BJ (cell line): ENCODE results near the gene GPX7. TPM values are rescaled to one million over a fixed set of nuclear protein-coding genes. Genes with fewer than 3 reads are reported as not detected.

ENCODE experiments used
- CTCF ChIA-PET: fragments of 350-600 bp; formaldehyde crosslinking; extraction: SDS; loops from one replicate; lab custom pipeline; 2021; ENCODE audit warnings: antibody characterized with exemption, inconsistent platforms; lab: Yijun Ruan, JAX
- POLR2A ChIA-PET: fragments of 300-600 bp; sonication (Branson Sonifier 250); formaldehyde crosslinking; extraction: SDS; loops from one replicate; lab custom pipeline; 2021; ENCODE audit warnings: antibody characterized with exemption; lab: Charles Lee
- DNase-seq: peaks from one replicate; pipeline ENCODE4 v3.0.0-alpha.2; 2011; ENCODE audit warnings: low read depth
- H3K27me3 ChIP-seq: 2 replicates; pipeline ENCODE4 v1.6.0; 2011; ENCODE audit warnings: low read length; ENCODE audit not compliant: control insufficient read depth, insufficient read depth
- H3K36me3 ChIP-seq: 2 replicates; pipeline ENCODE4 v1.5.1; 2011; ENCODE audit warnings: low read length; ENCODE audit not compliant: control insufficient read depth, insufficient read depth
- H3K4me3 ChIP-seq: 2 replicates; pipeline ENCODE4 v1.5.1; 2011; ENCODE audit warnings: low read depth, mild to moderate bottlenecking, control low read depth, low read length
- CTCF ChIP-seq: IDR thresholded peaks from 2 replicates; pipeline ENCODE4 v1.5.1; 2011; ENCODE audit warnings: low read depth, mild to moderate bottlenecking, control low read depth, inconsistent platforms, low read length, moderate library complexity; ENCODE audit not compliant: insufficient read depth
- polyA minus RNA-seq: library from RNA; depleted of rRNA, polyadenylated mRNA; stranded (reverse); fragments of >200 nt; gene quantifications from 2 replicates; pipeline ENCODE4 v1.2.3, GENCODE V29; 2011; rRNA and poly(A)+ RNA removed
- polyA plus RNA-seq: library from polyadenylated mRNA; depleted of rRNA; stranded (reverse); fragments of >200 nt; gene quantifications from 2 replicates; pipeline ENCODE4 v1.2.3, GENCODE V29; 2011; rRNA removed

The GPX7 gene
- polyA plus RNA-seq (40.6 and 44.5 TPM in 2 replicates), polyA minus RNA-seq (14.2 and 28.9 TPM in 2 replicates)

- no peaks in the 10 kb centered on the region for H3K27me3 ChIP-seq
- POLR2A ChIA-PET, result no interaction called here
- peak within 1 kb of the TSS; percentile 36 for H3K4me3 ChIP-seq
- no peaks in the 10 kb centered on the region for H3K36me3 ChIP-seq
- DNase-seq, result no peak
- no peak for TF ChIP-seq CTCF
- CTCF ChIA-PET, result interaction anchor here (1.5 kb wide), 1 partner anchor 46 kb away, joined by 3 read pairs; no protein-coding TSS in a partner anchor
Measured at GRCh38 chr1:52601991-52602855, at the start of gene GPX7. TSS of gene GPX7 (plus strand) at chr1:52602371. CDS start at chr1:52602410, 39 bp downstream.

- CTCF ChIA-PET, result interaction anchor here (1.3 kb wide), 1 partner anchor 24 kb away, joined by 3 read pairs; no protein-coding TSS in a partner anchor
- Histone ChIP-seq H3K4me3 (peak within 1 kb of the TSS; percentile 96), H3K27me3 (no peaks in the 10 kb centered on the region), H3K36me3 (no peaks in the 10 kb centered on the region)
- no peak for DNase-seq
- TF ChIP-seq CTCF, result peak; percentile 16; the same call in 1 of the 2 replicates
- POLR2A ChIA-PET, result interaction anchor here (0.6 kb wide), 4 partner anchors 67 to 599 kb away, joined by 3 to 5 read pairs (median 4); partner anchors contain the start of genes CC2D1B, ORC1 and PRPF38A
Measured at GRCh38 chr1:52552505-52553361, 49.4 kb upstream of the GPX7 start, which contains the start of gene TUT4. TSS of gene TUT4 (minus strand) at chr1:52553092. CDS start at chr1:52526280, 26,812 bp downstream.

GRCh38 chr1:52553362-52554266 is 48.6 kb upstream of the GPX7 start:
- CTCF ChIA-PET, result interaction anchor here (0.7 to 1.3 kb wide), 3 partner anchors 14 to 915 kb away, joined by 3 read pairs; no protein-coding TSS in a partner anchor
- no peaks in the 10 kb centered on the region for H3K36me3 ChIP-seq
- 0 out of 2 replicates have a peak, but pooled peaks have one; percentile 14 for TF ChIP-seq CTCF
- no peaks in the 10 kb centered on the region for H3K27me3 ChIP-seq
- DNase-seq, result no peak
- H3K4me3 ChIP-seq, result peak overlapping the region; percentile 96
- POLR2A ChIA-PET, result interaction anchor here (0.6 kb wide), 3 partner anchors 66 to 188 kb away, joined by 3 to 5 read pairs (median 3); partner anchors contain the start of gene CC2D1B

- no peaks in the 10 kb centered on the region for H3K36me3 ChIP-seq
- peak overlapping the region; percentile 96 for H3K4me3 ChIP-seq
- TF ChIP-seq CTCF, result no peak
- H3K27me3 ChIP-seq, result no peaks in the 10 kb centered on the region
- ChIA-PET CTCF (interaction anchor here (0.8 kb wide), 1 partner anchor 13 kb away, joined by 3 read pairs; no protein-coding TSS in a partner anchor), POLR2A (no interaction called here)
- DNase-seq, result no peak
Measured at GRCh38 chr1:52554267-52554640, 47.9 kb upstream of the GPX7 start.
